ENCODE data around the gene MED27.

Gene MED27

DNA sequence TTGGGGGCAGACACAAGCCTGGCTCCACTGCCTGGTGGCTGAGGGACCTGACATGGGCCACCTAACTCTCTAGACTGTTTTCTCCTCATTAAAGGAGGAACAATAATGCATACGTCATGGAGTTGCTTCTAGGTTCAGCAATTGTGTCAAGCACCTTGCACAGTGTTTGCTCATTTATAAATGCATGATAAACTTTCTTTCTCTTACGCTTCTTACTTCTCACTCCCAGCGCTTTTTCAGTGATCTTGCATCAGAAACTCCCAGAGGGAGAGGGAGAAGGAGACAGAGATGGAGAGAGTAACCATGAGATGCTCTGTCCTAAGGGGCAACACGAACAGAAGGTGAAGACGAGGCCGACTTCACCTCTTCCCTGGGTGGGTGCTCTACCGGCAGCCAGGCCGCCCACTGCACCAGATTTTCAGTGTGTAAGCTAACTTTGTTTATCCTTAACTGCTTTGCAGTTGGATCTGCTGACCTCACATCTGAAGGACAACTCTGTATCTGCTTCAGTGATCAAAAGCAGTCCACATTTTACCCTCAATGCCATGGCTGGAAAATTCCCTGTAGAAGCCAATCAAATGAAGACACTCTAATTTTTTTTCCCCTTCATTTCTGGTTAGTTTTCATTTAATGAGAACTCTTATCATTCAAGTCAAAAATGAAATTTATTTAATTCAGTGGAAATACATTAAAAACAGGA lies 35.3 kb downstream of the MED27 start:
- WGBS, 2 experiments, result 92 to 93% methylated on average over 8 of the region's 8 CpGs
- Histone ChIP-seq H3K36me3 (ENCODE audit: control insufficient read depth, insufficient read depth, low read length) (no peaks in the 10 kb centered on the region), H3K27me3 (ENCODE audit: control insufficient read depth, insufficient read depth, low read length, poor library complexity, severe bottlenecking) (no peaks in the 10 kb centered on the region), H3K9me3 (ENCODE audit: control insufficient read depth, low read length) (no peaks in the 10 kb centered on the region), H3K4me1 (ENCODE audit: control insufficient read depth, insufficient read depth, low read length) (no peaks in the 10 kb centered on the region), H3K4me3 (ENCODE audit: insufficient read depth, low read depth, low read length) (no peak overlapping the region), H3K27ac (ENCODE audit: insufficient read depth, low read depth, low read length, poor library complexity, severe bottlenecking) (no peak overlapping the region)

DNA sequence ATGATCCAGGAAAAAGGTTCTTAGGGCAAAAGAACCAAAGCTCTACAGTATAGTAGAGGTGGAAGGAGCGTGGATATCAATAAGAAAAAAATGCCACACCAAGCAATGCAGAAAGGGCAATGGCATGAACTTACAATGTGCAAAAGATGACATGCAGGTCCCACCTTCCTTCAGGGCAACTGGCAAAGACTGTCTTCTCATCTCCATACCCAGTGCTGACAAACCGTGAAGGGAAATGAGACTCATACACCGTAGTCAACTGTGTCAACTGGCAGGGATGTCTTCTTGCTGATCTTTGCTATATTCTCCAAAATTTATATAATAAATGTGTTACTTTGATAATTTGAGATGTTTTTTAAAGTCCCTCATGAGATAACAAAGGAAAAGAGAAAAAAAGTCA lies 36.0 kb downstream of the MED27 start:
- Histone ChIP-seq H3K4me3 (ENCODE audit: insufficient read depth, low read depth, low read length) (no peak overlapping the region), H3K27me3 (ENCODE audit: control insufficient read depth, insufficient read depth, low read length, poor library complexity, severe bottlenecking) (no peaks in the 10 kb centered on the region), H3K9me3 (ENCODE audit: control insufficient read depth, low read length) (no peaks in the 10 kb centered on the region), H3K36me3 (ENCODE audit: control insufficient read depth, insufficient read depth, low read length) (no peaks in the 10 kb centered on the region), H3K27ac (ENCODE audit: insufficient read depth, low read depth, low read length, poor library complexity, severe bottlenecking) (no peak overlapping the region), H3K4me1 (ENCODE audit: control insufficient read depth, insufficient read depth, low read length) (no peaks in the 10 kb centered on the region)
- 91 to 93% methylated on average over 3 of the region's 3 CpGs for WGBS, 2 experiments

GRCh38 chr9:132042324-132042723 lies 37.3 kb downstream of the MED27 start:
- no peak overlapping the region for H3K4me3 ChIP-seq (ENCODE audit: insufficient read depth, low read depth, low read length)
- H3K27ac ChIP-seq (ENCODE audit: insufficient read depth, low read depth, low read length, poor library complexity, severe bottlenecking), result no peak overlapping the region
- no peaks in the 10 kb centered on the region for H3K36me3 ChIP-seq (ENCODE audit: control insufficient read depth, insufficient read depth, low read length)
- H3K9me3 ChIP-seq (ENCODE audit: control insufficient read depth, low read length), result no peaks in the 10 kb centered on the region
- no peaks in the 10 kb centered on the region for H3K27me3 ChIP-seq (ENCODE audit: control insufficient read depth, insufficient read depth, low read length, poor library complexity, severe bottlenecking)
- WGBS, 2 experiments, result 88 to 95% methylated on average over 4 of the region's 4 CpGs
- H3K4me1 ChIP-seq (ENCODE audit: control insufficient read depth, insufficient read depth, low read length), result no peaks in the 10 kb centered on the region

GRCh38 chr9:132041798-132042197 lies 37.9 kb downstream of the MED27 start:
- no peaks in the 10 kb centered on the region for H3K27me3 ChIP-seq (ENCODE audit: control insufficient read depth, insufficient read depth, low read length, poor library complexity, severe bottlenecking)
- H3K9me3 ChIP-seq (ENCODE audit: control insufficient read depth, low read length), result no peaks in the 10 kb centered on the region
- H3K4me1 ChIP-seq (ENCODE audit: control insufficient read depth, insufficient read depth, low read length), result no peaks in the 10 kb centered on the region
- WGBS, 2 experiments, result 93 to 94% methylated on average over 7 to 9 of the region's 9 CpGs
- no peak overlapping the region for H3K27ac ChIP-seq (ENCODE audit: insufficient read depth, low read depth, low read length, poor library complexity, severe bottlenecking)
- no peaks in the 10 kb centered on the region for H3K36me3 ChIP-seq (ENCODE audit: control insufficient read depth, insufficient read depth, low read length)
- no peak overlapping the region for H3K4me3 ChIP-seq (ENCODE audit: insufficient read depth, low read depth, low read length)

- 93 to 95% methylated on average over 5 of the region's 5 CpGs for WGBS, 2 experiments
- no peak overlapping the region for H3K4me3 ChIP-seq (ENCODE audit: insufficient read depth, low read depth, low read length)
- H3K4me1 ChIP-seq (ENCODE audit: control insufficient read depth, insufficient read depth, low read length), result no peaks in the 10 kb centered on the region
- H3K27ac ChIP-seq (ENCODE audit: insufficient read depth, low read depth, low read length, poor library complexity, severe bottlenecking), result no peak overlapping the region
- no peaks in the 10 kb centered on the region for H3K36me3 ChIP-seq (ENCODE audit: control insufficient read depth, insufficient read depth, low read length)
- H3K27me3 ChIP-seq (ENCODE audit: control insufficient read depth, insufficient read depth, low read length, poor library complexity, severe bottlenecking), result no peaks in the 10 kb centered on the region
- no peaks in the 10 kb centered on the region for H3K9me3 ChIP-seq (ENCODE audit: control insufficient read depth, low read length)
Measured at GRCh38 chr9:132040808-132041207, 38.9 kb downstream of the MED27 start.

GRCh38 chr9:132040246-132040645 lies 39.4 kb downstream of the MED27 start:
- WGBS, 2 experiments, result 93 to 95% methylated on average over 10 of the region's 10 CpGs
- Histone ChIP-seq H3K4me1 (ENCODE audit: control insufficient read depth, insufficient read depth, low read length) (no peaks in the 10 kb centered on the region), H3K36me3 (ENCODE audit: control insufficient read depth, insufficient read depth, low read length) (no peaks in the 10 kb centered on the region), H3K27ac (ENCODE audit: insufficient read depth, low read depth, low read length, poor library complexity, severe bottlenecking) (no peak overlapping the region), H3K9me3 (ENCODE audit: control insufficient read depth, low read length) (no peaks in the 10 kb centered on the region), H3K4me3 (ENCODE audit: insufficient read depth, low read depth, low read length) (no peak overlapping the region), H3K27me3 (ENCODE audit: control insufficient read depth, insufficient read depth, low read length, poor library complexity, severe bottlenecking) (no peaks in the 10 kb centered on the region)

DNA sequence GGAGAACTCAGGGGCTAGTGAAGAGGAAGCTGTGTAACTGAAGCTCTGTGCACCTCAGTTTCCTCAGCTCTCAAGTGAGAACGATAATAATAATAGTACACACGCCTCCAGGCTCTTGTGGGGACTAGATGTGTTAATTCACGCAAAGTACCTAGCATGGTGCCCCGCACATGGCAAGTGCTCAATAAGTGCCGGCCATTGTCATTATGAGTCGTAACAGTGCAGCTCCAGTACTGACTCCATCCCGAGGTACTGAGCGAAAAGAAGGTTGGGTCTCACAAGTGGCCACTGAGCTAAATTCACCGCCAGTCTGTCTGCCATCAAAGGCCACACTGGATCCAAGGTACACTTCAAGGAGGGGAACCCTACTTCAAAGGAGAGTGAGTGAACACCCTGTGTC lies 40.4 kb downstream of the MED27 start:
- H3K9me3 ChIP-seq (ENCODE audit: control insufficient read depth, low read length), result no peaks in the 10 kb centered on the region
- H3K27ac ChIP-seq (ENCODE audit: insufficient read depth, low read depth, low read length, poor library complexity, severe bottlenecking), result no peak overlapping the region
- no peak overlapping the region for H3K4me3 ChIP-seq (ENCODE audit: insufficient read depth, low read depth, low read length)
- peaks cover 5% of the 10 kb centered on the region for H3K4me1 ChIP-seq (ENCODE audit: control insufficient read depth, insufficient read depth, low read length)
- WGBS, 2 experiments, result 96 to 97% methylated on average over 9 of the region's 9 CpGs
- no peaks in the 10 kb centered on the region for H3K36me3 ChIP-seq (ENCODE audit: control insufficient read depth, insufficient read depth, low read length)
- no peaks in the 10 kb centered on the region for H3K27me3 ChIP-seq (ENCODE audit: control insufficient read depth, insufficient read depth, low read length, poor library complexity, severe bottlenecking)

DNA sequence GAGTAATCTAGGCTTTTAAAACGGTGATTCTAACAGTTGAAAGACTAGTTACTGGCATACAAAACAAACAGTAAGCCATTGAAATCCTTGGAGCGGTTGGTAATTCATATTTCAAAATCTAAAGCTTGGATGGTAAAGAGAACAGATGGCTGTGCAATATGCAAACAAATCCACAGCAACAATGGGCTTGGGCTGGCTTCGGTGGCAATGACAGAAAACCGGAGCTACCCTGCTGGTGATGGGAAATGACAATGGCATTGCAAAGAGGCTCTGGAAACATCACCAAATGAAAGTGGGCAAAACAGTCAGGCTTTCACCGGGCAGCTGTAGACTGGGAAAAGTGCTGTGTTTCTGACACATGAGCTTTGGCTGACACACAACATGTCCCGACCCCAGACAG lies 42.2 kb downstream of the MED27 start:
- no peak overlapping the region for H3K27ac ChIP-seq (ENCODE audit: insufficient read depth, low read depth, low read length, poor library complexity, severe bottlenecking)
- peaks cover 10% of the 10 kb centered on the region for H3K4me1 ChIP-seq (ENCODE audit: control insufficient read depth, insufficient read depth, low read length)
- no peaks in the 10 kb centered on the region for H3K9me3 ChIP-seq (ENCODE audit: control insufficient read depth, low read length)
- H3K36me3 ChIP-seq (ENCODE audit: control insufficient read depth, insufficient read depth, low read length), result no peaks in the 10 kb centered on the region
- H3K27me3 ChIP-seq (ENCODE audit: control insufficient read depth, insufficient read depth, low read length, poor library complexity, severe bottlenecking), result no peaks in the 10 kb centered on the region
- WGBS, 2 experiments, result 83 to 85% methylated on average over 6 of the region's 6 CpGs
- H3K4me3 ChIP-seq (ENCODE audit: insufficient read depth, low read depth, low read length), result no peak overlapping the region

DNA sequence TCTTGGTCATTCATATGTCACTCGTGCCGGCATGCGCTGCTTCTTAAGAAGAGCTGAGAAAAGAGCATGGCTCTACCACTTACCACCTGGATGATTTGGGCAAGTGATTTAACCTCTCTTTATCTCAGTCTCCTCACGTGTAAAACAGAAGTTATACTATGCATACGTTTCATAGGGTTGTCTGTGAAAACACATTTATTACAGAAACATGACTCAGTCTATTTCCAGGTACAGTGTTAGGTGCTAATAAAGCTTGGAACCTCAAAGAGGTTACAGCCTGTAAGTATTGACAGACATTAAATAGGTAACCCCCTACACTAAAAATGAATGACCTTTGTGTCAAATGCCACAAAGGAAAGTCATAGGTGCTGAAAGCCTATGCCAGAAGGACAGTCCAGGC lies 43.1 kb downstream of the MED27 start:
- Histone ChIP-seq H3K27ac (ENCODE audit: insufficient read depth, low read depth, low read length, poor library complexity, severe bottlenecking) (no peak overlapping the region), H3K9me3 (ENCODE audit: control insufficient read depth, low read length) (no peaks in the 10 kb centered on the region), H3K36me3 (ENCODE audit: control insufficient read depth, insufficient read depth, low read length) (no peaks in the 10 kb centered on the region), H3K4me3 (ENCODE audit: insufficient read depth, low read depth, low read length) (no peak overlapping the region), H3K4me1 (ENCODE audit: control insufficient read depth, insufficient read depth, low read length) (peaks cover 10% of the 10 kb centered on the region), H3K27me3 (ENCODE audit: control insufficient read depth, insufficient read depth, low read length, poor library complexity, severe bottlenecking) (no peaks in the 10 kb centered on the region)
- 95 to 96% methylated on average over 5 of the region's 5 CpGs for WGBS, 2 experiments

DNA sequence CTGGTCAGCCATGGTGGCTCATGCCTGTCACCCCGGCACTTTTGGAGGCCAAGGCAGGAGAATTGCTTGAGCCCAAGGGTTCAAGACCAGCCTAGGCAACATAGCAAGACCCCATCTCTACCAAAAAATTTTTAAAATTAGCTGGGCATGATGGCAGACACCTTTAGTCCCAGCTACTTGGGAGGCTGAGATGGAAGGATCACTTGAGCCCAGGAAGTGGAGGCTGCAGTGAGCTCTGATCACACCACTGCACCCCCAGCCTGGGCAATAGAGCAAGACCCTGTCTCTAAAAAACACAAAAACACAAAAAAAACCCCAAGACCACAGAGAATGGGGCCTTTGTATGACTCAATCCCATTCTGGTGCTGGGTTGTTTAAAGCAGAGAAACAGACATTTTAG lies 44.0 kb downstream of the MED27 start:
- Histone ChIP-seq H3K27me3 (ENCODE audit: control insufficient read depth, insufficient read depth, low read length, poor library complexity, severe bottlenecking) (no peaks in the 10 kb centered on the region), H3K27ac (ENCODE audit: insufficient read depth, low read depth, low read length, poor library complexity, severe bottlenecking) (no peak overlapping the region), H3K4me3 (ENCODE audit: insufficient read depth, low read depth, low read length) (no peak overlapping the region), H3K36me3 (ENCODE audit: control insufficient read depth, insufficient read depth, low read length) (no peaks in the 10 kb centered on the region), H3K4me1 (ENCODE audit: control insufficient read depth, insufficient read depth, low read length) (peaks cover 10% of the 10 kb centered on the region), H3K9me3 (ENCODE audit: control insufficient read depth, low read length) (no peaks in the 10 kb centered on the region)
- WGBS, 2 experiments, result 89 to 96% methylated on average over 1 of the region's 1 CpG
